Coronary artery (tissue), 2 donors: ENCODE measurements around the gene TEX13D.

ENCODE experiments used
- DNase-seq: peaks from one replicate; pipeline ENCODE4 v3.0.0-alpha.2; 2017; ENCODE audit warnings: low spot score
- H3K27ac ChIP-seq, 2 donors: fragments of 200-600 bp; sonication (generic); one replicate each; pipeline ENCODE4 v1.5.1; 2016 to 2019
- H3K4me3 ChIP-seq: fragments of 200-600 bp; sonication (generic); 2 replicates; pipeline ENCODE4 v1.5.1; 2016; ENCODE audit warnings: mild to moderate bottlenecking, moderate library complexity
- CTCF ChIP-seq: fragments of 200-600 bp; sonication (generic); IDR thresholded peaks from one replicate; pipeline ENCODE4 v1.5.1; 2019; ENCODE audit warnings: antibody characterized with exemption

The TEX13D gene

GRCh38 chrX:124378643-124379042 lies 46.2 kb downstream of the TEX13D start:
- DNase-seq = no peak
- Histone ChIP-seq H3K27ac (no peak overlapping the region), H3K4me3 (no peak overlapping the region)
- no peak for TF ChIP-seq CTCF

GRCh38 chrX:124383354-124383753 lies 50.9 kb downstream of the TEX13D start:
- DNase-seq = no peak
- H3K4me3 ChIP-seq = no peak overlapping the region
- TF ChIP-seq CTCF = no peak
- no peak overlapping the region for H3K27ac ChIP-seq

- no peak for TF ChIP-seq CTCF
- H3K4me3 ChIP-seq = no peak overlapping the region
- no peak for DNase-seq
- H3K27ac ChIP-seq = no peak overlapping the region
These were observed 53.9 kb downstream of the TEX13D start for GRCh38 chrX:124386401-124386800.
